Mucosa of gallbladder (tissue), 1 donor: ENCODE data around the gene AUTS2. TPM values are rescaled to one million over a fixed set of nuclear protein-coding genes. Genes with fewer than 3 reads are reported as not detected.

ENCODE experiments used
- DNase-seq: peaks from one replicate; pipeline ENCODE4 v3.0.0-alpha.2; 2020; ENCODE audit warnings: low spot score
- total RNA-seq: library from RNA; stranded (reverse); gene quantifications from one replicate; pipeline ENCODE4 v1.2.1, GENCODE V29; 2021
- donor health status: DM: no; HTN: no; CAD: no.

The AUTS2 gene
- total RNA-seq, 1 donor from 2014 or later: 50.1 TPM

DNA sequence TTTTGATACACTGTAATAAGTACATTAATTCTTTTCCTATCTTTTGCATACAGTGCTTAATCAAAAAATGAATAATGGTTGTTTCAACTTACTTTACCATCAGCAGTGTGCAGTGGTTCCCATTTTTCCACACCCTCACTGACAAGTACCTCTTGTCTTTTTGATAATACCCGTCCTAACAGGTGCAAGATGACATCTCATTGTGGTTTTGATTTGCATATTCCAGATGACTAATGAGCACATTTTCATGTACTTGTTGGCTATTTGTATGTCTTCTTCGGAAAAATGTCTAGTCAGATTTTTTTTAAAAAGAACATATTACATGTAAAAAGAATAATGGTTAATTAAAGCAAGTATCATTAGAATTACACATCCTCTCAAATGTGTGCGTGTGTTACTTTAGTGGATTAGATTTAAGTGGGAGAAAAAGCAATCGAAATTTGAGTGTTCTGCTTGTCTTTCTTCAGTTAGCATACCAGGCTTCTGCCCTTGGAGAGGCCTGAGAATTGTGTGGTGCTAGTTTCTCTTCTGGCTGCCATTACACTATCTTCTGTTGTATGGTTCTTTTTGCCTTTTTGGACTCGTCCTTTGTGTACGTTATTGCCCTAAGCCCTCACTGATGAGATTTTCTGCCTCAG is 291.2 kb downstream of the AUTS2 start:
- DNase-seq: no peak

- no peak for DNase-seq
These were observed 291.7 kb downstream of the AUTS2 start for GRCh38 chr7:69889976-69890351.

GRCh38 chr7:69892790-69893189 is 294.5 kb downstream of the AUTS2 start:
- DNase-seq: no peak

- no peak for DNase-seq
These were observed 295.6 kb downstream of the AUTS2 start for GRCh38 chr7:69893906-69894305.

DNA sequence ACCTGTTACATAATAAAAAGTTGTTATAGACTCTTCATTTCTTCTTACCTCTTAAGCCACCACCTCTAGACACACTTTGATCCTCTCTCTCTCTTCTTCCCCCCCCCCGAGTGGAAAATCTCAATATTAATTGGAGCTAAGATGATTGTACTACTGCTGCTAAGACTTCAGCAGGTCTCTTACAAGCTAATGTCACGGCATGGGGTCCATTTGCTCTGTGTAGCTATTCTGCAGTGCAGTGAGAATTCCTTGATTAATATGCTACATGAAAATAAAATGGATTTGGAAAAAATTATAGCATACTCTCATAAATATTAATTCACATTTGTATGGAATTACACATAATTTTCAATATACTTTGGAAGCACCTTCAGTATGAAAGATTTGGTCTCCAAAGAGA is 297.2 kb downstream of the AUTS2 start:
- no peak for DNase-seq

DNA sequence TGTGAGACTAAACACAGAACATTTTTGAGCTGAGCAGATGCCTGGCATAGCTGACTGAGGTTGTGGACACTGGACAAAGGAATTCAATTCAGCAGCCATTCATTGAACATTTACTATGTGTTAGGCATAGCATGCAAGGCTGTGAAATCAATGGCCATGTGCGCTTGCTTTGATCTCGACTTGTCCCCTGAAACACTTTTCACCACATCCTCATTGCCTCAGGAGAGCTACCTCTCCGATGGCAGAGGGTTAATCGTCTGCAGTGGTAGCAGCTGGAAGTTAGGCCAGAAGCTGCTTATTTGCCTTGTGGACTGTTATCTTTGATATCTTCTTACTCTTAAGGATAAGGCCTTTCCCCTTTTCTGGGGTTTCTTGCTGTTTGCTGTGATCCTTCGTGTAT is 297.8 kb downstream of the AUTS2 start:
- no peak for DNase-seq

DNA sequence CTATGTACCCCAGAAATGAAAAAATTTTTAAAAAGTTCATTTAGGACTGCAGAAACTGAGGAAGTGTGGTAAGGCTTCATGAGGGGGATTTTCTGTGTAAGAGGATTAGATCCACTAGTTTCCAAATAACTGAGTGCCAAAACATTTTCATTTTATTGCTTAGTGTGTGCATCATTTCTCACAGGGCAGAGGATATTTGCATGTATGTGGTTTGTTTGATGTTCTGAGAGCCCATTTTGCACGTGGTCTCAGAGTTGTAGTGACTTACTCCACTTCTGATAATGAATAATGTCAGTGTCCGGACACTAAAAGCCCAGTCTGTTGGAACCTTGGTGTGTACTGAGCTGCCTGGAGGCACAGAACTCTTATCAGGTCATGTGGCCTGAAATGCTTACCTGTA is 299.9 kb downstream of the AUTS2 start:
- no peak for DNase-seq

GRCh38 chr7:69903410-69903809 is 305.1 kb downstream of the AUTS2 start:
- DNase-seq: no peak

GRCh38 chr7:69906283-69906995 is 308.2 kb downstream of the AUTS2 start:
- no peak for DNase-seq

GRCh38 chr7:69907720-69908119 is 309.4 kb downstream of the AUTS2 start:
- no peak for DNase-seq

- no peak for DNase-seq
These were observed 310.2 kb downstream of the AUTS2 start for GRCh38 chr7:69908454-69908853.

DNA sequence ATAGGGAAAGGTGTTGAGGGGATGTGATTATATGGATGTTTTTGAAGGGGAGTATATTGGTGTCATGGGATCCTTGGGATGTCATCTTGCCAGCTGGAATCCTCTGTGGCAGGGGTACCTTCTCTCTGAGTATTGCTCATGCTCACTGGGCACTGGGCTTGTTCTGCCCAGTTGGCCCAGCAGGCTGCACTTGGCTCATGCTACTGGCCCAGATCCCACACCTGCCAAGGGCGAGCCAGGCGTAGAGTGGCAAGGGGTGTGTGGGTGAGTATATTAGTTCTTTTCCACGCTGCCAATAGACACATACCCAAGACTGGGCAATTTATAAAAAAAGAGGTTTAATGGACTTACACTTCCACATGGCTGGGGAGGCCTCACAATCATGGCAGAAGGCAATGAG is 311.9 kb downstream of the AUTS2 start:
- DNase-seq: no peak

DNA sequence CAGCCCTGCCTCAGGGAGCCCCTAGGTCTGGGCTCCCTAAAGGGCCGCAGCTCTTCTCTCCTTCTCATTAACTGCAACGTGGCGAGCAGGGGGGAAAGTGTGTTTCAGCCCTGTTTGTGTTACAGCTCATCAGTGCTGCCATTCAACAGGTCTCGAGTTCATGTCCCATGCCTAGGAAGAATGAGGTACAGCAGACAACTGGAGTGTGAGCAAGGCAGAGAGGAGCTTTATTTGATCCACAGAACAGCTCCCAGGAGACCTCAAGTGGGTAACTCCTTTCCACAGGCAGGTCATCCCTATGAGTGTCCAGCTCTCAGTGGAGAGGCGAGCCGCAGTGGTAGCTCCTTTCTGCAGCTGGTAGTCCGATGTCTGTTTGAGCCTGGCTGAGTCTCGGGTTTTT is 313.1 kb downstream of the AUTS2 start:
- DNase-seq: no peak

GRCh38 chr7:69912141-69912540 is 313.9 kb downstream of the AUTS2 start:
- DNase-seq: no peak

DNA sequence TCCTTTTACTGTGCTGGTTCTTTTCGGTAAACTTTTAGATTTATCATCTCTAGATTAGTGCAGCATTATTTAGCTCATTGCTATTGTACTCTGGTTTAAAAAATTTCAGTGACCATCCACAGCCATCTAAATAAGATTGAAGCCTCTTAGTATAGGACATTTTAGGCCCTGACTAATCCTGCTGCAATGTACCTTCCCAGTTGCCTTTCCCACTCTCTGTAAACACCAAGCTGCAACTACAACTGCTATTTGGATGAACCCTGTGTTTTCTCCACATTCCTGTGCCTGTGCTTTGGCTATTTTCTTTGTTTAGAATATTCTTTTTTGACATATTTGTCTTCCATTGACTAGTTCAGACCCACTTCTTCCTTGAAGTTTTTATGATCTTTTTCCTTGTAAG is 314.6 kb downstream of the AUTS2 start:
- no peak for DNase-seq

- no peak for DNase-seq
These were observed 321.3 kb downstream of the AUTS2 start for GRCh38 chr7:69919426-69920111.

DNA sequence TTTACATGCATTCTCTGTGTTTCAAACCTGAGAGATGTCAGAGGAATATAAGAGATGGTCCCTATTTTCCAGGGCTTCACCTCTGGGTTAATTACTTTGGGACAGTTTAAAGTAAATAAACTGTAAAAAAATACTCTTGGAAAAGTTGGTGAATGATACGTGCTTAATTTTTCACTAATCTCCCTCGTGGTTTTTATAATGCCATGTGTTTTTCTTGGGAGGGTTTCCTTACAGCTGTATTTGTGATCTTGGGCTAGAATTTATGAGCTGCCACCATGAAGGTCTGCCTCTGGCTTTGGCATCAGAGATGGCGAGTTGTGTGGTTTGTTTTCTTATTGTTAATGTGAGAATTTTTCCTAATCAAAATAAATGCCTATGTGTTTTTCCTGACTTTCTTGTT is 322.5 kb downstream of the AUTS2 start:
- DNase-seq: no peak

GRCh38 chr7:69922026-69922803 is 323.9 kb downstream of the AUTS2 start:
- no peak for DNase-seq

- DNase-seq: no peak
These were observed 329.2 kb downstream of the AUTS2 start for GRCh38 chr7:69927461-69927860.

DNA sequence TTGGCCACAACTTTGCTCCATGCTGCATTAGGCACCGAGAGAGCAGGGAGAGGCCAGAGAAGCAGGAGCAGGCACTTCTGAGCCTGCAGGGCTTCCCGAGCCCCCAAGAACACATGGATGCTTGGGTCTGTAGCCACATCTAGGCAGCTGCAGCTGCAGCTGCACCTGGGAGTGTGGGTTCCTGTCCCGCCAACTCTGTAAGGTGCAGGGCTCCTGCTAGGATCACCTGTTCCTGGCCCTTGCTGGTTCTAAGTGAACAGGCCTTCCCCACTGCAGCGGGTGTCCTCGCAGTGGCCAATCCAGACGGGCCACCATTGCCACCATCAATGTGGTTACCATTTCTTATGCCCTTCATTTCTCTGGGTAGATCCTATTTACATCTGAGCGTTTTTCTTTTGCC is 330.3 kb downstream of the AUTS2 start:
- no peak for DNase-seq

DNA sequence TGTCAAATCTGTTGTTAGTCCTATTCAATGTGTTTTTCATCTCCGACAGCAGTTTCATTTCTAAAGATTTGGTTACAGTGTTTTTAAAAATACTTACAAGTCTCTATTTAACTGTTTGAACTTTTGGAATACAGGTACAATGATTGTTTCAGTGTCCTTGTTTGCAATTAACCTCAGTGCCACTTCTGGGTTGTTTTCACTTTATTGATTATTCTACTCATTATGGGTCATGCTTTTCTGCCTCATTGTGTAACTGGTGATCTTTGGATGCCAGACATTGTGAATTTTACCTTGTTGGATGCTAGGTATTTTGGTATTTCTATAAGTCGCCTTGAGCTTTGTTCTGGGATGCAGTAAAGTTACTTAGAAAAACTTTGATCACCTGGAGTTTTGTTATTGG is 331.3 kb downstream of the AUTS2 start:
- DNase-seq: no peak

GRCh38 chr7:69932034-69932628 is 333.9 kb downstream of the AUTS2 start:
- no peak for DNase-seq
